D721Med (cell line): Measurements from ENCODE around the gene CLK2.

ENCODE experiments used
- DNase-seq: peaks from one replicate; pipeline ENCODE4 v3.0.0; 2011; ENCODE audit warnings: low spot score; ENCODE audit not compliant: insufficient read length
- FAIRE-seq: peaks from 2 replicates; lab custom pipeline; 2011; peaks lifted over from hg19 to GRCh38; lab: Jason Lieb, UNC
- CTCF ChIP-seq: IDR thresholded peaks from 2 replicates; pipeline ENCODE4 v1.5.1; 2012; ENCODE audit warnings: mild to moderate bottlenecking, control low read depth; ENCODE audit not compliant: insufficient read depth; ENCODE audit errors: missing control alignments

The CLK2 gene

GRCh38 chr1:155285063-155285462 is 11.8 kb upstream of the CLK2 start:
- TF ChIP-seq CTCF, result no peak
- DNase-seq, result no peak
- FAIRE-seq, result no peak

GRCh38 chr1:155284476-155284875 is 11.2 kb upstream of the CLK2 start:
- no peak for DNase-seq
- no peak for FAIRE-seq
- TF ChIP-seq CTCF, result no peak

GRCh38 chr1:155282488-155283091 is 9.3 kb upstream of the CLK2 start:
- DNase-seq (no peak), FAIRE-seq (no peak)
- TF ChIP-seq CTCF, result no peak

- no peak for TF ChIP-seq CTCF
- no peak for FAIRE-seq
Observed at GRCh38 chr1:155279268-155279667, 6.0 kb upstream of the CLK2 start.

GRCh38 chr1:155278689-155279160 is 5.4 kb upstream of the CLK2 start:
- DNase-seq, result no peak
- no peak for FAIRE-seq
- no peak for TF ChIP-seq CTCF

More at GRCh38 chr1:155279268-155279667, 6.0 kb upstream of the CLK2 start:
- DNase-seq, result no peak

GRCh38 chr1:155277902-155278688 is 4.8 kb upstream of the CLK2 start:
- TF ChIP-seq CTCF, result peak; percentile 35
- FAIRE-seq, result no peak
- no peak for DNase-seq
